ENCODE data around the gene SCART1.
"Not testable (repeated sequence)": the region's sequence is repeated elsewhere in the genome, so short reads cannot be mapped to it uniquely, and the experiment has no call there.

SCART1 gene

DNA sequence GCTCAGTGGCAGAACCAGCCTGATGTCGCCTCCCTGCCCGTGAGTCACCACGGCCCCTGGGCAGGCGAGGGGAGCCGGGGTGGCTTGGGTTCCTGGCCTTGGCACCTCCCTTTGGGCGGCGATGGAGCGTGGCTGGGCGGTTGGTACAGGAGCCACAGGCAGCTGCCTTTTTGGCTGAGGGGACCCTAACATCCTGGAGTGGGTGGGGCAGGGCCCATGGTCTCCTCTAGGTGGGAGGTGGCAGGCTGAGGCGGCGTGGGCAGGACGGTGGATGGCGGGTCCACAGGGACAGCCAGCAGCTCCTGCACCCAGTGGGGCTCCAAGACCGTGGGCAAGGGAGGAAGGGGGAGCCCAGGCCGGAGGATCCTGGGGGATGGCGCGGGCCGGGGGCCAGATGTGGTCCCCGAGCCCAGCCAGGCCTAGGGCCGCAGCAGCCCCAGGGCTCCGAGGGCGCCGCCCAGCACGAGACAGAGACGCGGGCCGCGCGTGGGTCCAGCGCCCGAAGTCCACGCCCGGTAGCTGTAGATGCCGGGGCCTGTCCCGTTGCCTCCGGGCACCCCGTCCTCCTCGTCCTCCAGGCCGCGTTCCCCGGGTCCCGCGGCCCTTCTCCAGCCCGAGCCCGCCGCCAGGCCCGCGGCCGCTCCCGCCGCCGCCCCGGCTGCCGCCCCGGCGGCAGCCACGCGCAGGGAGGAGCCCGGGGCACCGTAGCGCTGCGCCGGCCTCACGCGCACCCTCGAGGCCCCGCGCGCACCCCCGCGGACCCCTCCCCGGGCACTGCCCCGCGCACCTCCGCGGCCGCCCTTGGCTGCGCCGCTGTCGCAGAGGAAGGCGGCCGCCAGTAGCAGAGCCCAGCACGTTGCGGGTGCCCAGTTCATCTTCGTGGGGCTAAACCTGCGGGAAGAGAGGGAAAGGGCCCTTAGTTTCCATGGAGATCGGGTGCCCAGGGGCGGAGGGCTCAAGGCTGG is 30.7 kb upstream of the SCART1 start:
- no peak for DNase-seq (ENCODE audit: low read depth)
- no peak for TF ChIP-seq CTCF (conservative IDR thresholded peaks at IDR 0.05; ENCODE audit: low read depth, low read length)
- no peak overlapping the region for H3K4me3 ChIP-seq (ENCODE audit: low read length)

DNA sequence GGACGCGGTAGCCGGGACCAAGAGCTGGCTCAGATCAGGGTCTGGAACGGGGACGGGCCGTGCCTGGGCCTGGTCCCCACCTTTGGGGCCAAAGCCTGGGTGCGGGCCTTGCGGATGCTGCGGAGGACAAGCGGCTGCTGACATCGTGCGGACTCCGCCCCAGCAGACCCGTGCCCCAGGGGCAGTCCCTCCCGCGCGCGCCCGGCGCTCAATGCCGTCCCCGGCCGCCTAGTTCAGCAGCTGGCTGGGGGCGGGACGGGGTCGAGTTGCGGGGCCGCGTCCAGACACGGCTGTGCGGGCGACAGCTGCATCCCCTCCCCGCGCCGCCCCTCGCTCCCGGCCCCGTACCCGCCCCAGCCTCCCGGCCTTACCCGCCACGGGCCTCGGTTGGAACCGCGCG is 29.6 kb upstream of the SCART1 start:
- not testable (repeated sequence) for DNase-seq (ENCODE audit: low read depth); H3K4me3 ChIP-seq (ENCODE audit: low read length)

DNA sequence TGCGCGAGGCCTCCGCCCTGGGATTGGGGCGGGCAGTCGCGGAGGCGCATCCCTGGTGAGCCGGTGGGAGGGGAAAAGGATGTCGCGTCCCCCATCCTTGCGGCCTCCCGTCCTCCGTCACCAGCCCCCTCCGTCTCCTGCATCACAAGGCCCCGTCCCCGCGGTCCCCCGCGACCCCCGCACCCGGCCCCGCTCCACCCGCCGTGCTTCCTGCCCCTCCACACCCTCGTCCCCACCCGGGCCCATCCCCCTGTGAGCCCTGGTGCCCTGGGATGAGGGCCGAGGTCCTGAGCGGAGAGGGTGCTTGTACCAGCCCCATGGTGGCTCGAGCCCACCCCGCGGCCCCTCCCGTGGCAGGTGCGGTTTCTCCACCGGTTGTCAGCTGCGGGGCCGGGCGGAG is 29.1 kb upstream of the SCART1 start, which contains the start of gene SPRN:
TSS of gene SPRN (minus strand) at position 25 of the 400 bp plus-strand sequence. CDS start 944 bp downstream, outside the sequence.
- not testable (repeated sequence) for H3K4me3 ChIP-seq (ENCODE audit: low read length)

DNA sequence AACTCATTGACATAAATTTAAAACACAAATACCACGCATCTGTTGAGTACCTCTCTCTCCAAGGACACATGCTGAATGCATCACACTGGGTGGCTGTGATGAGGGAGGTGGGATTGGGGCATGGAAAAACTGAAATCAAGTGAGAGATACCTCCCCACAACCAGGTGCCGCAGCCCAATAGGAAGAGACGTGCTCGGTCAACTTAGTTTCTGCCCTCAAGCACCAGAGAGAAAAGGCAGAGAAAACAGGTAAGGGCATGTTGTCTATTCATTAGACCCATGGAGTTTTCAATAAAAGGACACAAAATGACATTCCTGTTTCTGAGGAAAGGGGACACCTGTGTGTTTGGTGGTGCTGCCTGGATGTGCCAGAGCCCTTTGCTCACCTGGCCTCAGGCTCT is 24.2 kb upstream of the SCART1 start:
- not testable (repeated sequence) for DNase-seq (ENCODE audit: low read depth); H3K4me3 ChIP-seq (ENCODE audit: low read length)

More for the DNA sequence above, 29.1 kb upstream of the SCART1 start, which contains the start of gene SPRN:
- not testable (repeated sequence) for DNase-seq (ENCODE audit: low read depth)

DNA sequence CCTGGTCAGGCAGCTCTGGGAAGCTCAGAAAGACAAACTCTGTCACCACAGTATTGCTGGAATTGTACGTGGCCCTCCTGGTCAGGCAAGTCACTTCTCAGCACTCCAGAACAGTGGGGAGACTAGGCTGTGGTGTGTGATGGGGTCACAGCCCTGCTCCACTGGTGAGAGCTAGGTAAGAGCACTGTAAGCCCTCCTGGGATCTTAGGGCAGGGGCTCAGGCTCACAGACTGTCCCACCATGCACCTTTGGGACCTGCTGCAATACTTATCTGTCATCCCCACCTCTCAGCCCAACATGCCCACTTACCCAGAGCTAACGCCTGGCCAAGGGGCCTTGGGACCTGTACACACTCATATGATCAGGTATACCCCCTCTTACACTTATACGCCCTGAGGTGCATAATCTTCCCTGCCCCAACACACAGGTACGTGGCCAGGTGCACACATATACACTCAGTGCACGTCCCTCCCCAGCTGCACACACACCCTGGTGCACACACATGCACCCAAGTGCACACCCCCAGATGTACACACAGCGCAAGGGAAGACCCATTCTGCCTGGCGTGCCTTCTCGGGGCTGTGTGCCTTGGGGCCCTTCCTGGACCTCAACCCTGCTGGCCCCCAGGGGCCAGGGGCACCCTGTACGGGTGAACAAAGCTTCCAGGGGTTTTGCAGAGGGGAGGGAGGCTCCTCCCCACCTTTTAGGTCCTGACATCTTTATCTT is 21.7 kb upstream of the SCART1 start:
- H3K4me3 ChIP-seq (ENCODE audit: low read length); DNase-seq (ENCODE audit: low read depth): not testable (repeated sequence)

DNA sequence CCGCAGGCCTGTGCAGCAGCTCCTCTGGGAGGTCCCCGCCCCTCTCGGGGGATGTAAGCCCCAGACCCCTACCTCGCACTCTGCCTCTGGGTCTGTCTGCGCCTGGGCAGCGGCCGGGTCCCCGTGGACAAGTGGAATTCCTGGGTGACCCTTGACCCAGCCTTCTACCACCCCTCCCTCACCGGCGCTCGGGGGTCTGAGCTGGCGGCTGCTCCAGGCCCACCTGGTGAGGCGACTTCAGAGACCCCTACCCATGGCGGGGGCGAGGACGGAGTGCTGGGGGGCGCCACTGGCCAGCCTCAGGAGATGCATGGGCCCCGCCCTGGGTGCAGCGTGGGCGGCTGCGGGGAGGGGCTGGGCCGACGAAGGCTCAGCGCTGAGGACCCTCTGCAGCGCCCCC is 21.0 kb upstream of the SCART1 start:
- not testable (repeated sequence) for DNase-seq (ENCODE audit: low read depth); H3K4me3 ChIP-seq (ENCODE audit: low read length)

- DNase-seq (ENCODE audit: low read depth), result no peak
Observed at GRCh38 chr10:133438711-133439273, 15.0 kb upstream of the SCART1 start.

DNA sequence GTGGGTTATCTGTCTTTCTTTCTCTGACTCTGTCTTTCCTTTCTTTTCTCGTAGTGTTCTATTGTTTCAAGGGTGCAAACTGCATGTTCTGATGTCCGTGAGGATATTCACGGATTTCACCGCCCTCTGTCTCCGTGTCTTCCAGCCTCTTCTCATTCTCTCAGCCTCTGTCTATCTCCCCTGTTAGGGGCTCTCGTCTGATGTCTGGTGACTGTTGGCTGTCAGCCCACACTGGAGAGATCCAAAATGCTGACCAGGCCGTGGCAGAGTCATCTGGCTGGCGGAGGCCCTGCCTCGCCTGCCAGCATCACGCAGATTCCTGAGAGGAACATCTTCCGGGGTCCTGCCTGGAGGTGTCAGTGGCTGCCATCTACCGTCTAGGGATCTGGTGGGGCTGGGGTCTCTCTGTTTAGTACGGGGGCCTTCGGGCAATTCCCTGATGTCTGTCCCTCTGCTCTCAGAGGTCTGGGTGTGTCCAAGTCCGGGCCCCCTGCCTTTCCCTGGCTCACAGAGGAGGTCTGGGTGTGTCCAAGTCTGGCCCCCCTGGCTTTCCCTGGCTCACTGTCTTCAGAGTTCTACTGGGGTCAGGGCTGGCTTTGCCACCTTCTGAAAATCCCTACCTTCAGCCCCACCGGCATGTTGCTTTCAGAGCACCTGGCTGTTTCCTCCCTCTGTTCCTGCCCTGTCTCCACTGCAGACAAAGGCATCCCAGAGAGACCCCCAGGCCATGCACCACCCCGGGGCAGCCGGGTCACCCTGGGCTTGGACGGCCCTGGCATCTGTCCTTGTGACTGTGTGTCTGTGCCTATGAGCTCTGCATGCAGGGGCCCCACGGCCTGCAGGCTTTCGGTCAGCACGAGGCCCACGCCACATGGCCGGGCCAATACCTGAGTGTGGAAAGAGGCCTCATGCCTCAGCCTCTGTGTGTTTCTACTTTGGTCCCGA is 14.0 kb upstream of the SCART1 start:
- TF ChIP-seq CTCF (conservative IDR thresholded peaks at IDR 0.05; ENCODE audit: low read depth, low read length), result no peak
- no peak for DNase-seq (ENCODE audit: low read depth)

More at GRCh38 chr10:133438711-133439273, 15.0 kb upstream of the SCART1 start:
- H3K4me3 ChIP-seq (ENCODE audit: low read length), result no peak overlapping the region
- TF ChIP-seq CTCF (conservative IDR thresholded peaks at IDR 0.05; ENCODE audit: low read depth, low read length), result peak; percentile 25

DNA sequence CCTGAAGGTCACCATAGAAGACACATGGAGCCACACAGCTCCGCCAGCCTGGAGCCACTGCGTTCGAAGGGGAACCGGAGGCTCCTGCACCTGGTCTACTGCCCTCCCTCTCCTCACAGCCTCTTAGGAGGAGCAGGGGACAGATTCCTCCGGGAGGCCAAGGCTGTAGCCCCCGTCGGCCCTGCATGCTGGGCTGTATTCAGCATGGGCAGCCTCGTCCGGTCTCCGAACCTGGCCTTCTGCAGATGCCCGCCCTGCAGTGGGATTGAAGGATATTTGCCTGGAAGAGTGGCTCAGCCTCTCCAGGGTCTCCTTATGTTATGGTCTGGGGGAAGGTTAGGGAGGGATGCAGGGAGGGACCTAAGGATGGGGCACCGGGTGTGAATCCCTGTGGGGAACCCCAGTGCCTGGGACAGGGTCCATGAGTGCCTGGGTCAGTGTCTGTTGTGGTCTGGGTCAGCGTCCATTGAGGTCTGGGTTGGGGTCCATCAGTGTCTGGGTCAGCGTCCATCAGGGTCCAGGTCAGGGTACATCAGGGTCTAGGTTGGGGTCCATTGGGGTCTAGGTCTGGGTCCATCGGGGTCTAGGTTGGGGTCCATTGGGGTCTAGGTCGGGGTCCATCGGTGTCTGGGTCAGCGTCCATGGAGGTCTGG is 13.0 kb upstream of the SCART1 start:
- TF ChIP-seq CTCF (conservative IDR thresholded peaks at IDR 0.05; ENCODE audit: low read depth, low read length), result no peak
- DNase-seq (ENCODE audit: low read depth), result no peak
- no peak overlapping the region for H3K4me3 ChIP-seq (ENCODE audit: low read length)

More for the DNA sequence above, 14.0 kb upstream of the SCART1 start:
- H3K4me3 ChIP-seq (ENCODE audit: low read length), result no peak overlapping the region

DNA sequence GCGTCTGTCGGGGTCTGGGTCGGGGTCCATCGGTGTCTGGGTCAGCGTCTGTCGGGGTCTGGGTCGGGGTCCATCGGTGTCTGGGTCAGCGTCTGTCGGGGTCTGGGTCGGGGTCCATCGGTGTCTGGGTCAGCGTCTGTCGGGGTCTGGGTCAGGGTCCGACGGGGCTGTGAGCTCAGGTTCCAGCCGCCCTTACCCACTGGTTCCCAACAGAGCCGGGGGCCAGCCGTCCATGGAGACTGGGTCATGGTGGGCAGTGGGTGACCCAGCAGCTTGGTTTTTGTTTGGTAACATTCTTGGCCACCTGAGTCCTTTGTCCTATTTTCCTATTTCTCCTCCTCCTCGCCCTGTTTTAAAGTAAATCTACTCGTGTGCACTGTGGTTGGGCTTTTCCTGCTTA is 12.4 kb upstream of the SCART1 start:
- DNase-seq (ENCODE audit: low read depth), result not testable (repeated sequence)

More for the DNA sequence above, 12.4 kb upstream of the SCART1 start:
- H3K4me3 ChIP-seq (ENCODE audit: low read length), result not testable (repeated sequence)

Measured in retinal pigment epithelial cell (primary cell).